ENCODE results near the gene ROMO1. TPM values are rescaled to one million over a fixed set of nuclear protein-coding genes. Genes with fewer than 3 reads are reported as not detected.
"Not testable (repeated sequence)": the region's sequence is repeated elsewhere in the genome, so short reads cannot be mapped to it uniquely, and the experiment has no call there.

Gene ROMO1
- total and polyA plus RNA-seq, 2 of the 8 experiments (the other 6 are each of a cell fraction or from before 2014, with no cell fraction given), result 164 to 702 TPM

GRCh38 chr20:35723275-35723639 is 24.1 kb downstream of the ROMO1 start:
- H3K14ac ChIP-seq (ENCODE audit: insufficient read length); H3K27ac ChIP-seq (ENCODE audit: low read depth, low read length); H2BK120ac ChIP-seq (replicated peaks; ENCODE audit: low read depth, low read length); H2BK15ac ChIP-seq (ENCODE audit: low read length); H2AK5ac ChIP-seq (ENCODE audit: low read depth, low read length); FAIRE-seq; H2BK12ac ChIP-seq (ENCODE audit: low read depth, low read length); H2BK20ac ChIP-seq (ENCODE audit: low read length); H3K4me3 ChIP-seq (ENCODE audit: extremely low read depth in 1 of 4, insufficient read depth in 2 of 4, low read depth in 3 of 4, low read length in 4 of 4); H3K56ac ChIP-seq (replicated peaks; ENCODE audit: insufficient read length, low read depth, low read length); H3K4ac ChIP-seq (replicated peaks; ENCODE audit: insufficient read length, low read depth, low read length); H3K23ac ChIP-seq (ENCODE audit: insufficient read length); H2BK5ac ChIP-seq (ENCODE audit: low read depth, low read length); H3K9ac ChIP-seq (replicated peaks in 1 of 4; ENCODE audit: extremely low read depth in 1 of 4, low read depth in 3 of 4, low read length in 3 of 4); H4K91ac ChIP-seq (replicated peaks; ENCODE audit: insufficient read length, low read length); H4K8ac ChIP-seq (ENCODE audit: extremely low read depth, insufficient read depth, low read length); CTCF ChIA-PET (ENCODE audit: partially characterized antibody); H3K9me3 ChIP-seq (ENCODE audit: insufficient read depth in 2 of 2, low read depth in 1 of 2, low read length in 1 of 2); H2AFZ ChIP-seq (ENCODE audit: low read length); H3K23me2 ChIP-seq (ENCODE audit: low read depth, low read length); H3K18ac ChIP-seq (ENCODE audit: extremely low read depth, low read length); H3K4me1 ChIP-seq (replicated peaks in 1 of 4; ENCODE audit: control insufficient read depth in 3 of 4, insufficient read depth in 4 of 4, low read length in 3 of 4); DNase-seq (ENCODE audit: low read depth in 1 of 2, low spot score in 2 of 2); H3K27me3 ChIP-seq (replicated peaks in 1 of 4; ENCODE audit: control insufficient read depth in 3 of 4, extremely low read depth in 1 of 4, insufficient read depth in 3 of 4, low read length in 3 of 4); H3K4me2 ChIP-seq (ENCODE audit: insufficient read depth in 1 of 2, low read depth in 2 of 2, low read length in 2 of 2); H4K5ac ChIP-seq (ENCODE audit: insufficient read length, low read depth, low read length): not testable (repeated sequence)
- 88% methylated on average over 4 of the region's 4 CpGs; no CpG with 5 or more reads in 1 of the 2 experiments for WGBS, 2 experiments (ENCODE audit: extremely low coverage in 1 of 2, insufficient coverage in 1 of 2, insufficient read length in 1 of 2, insufficient replicate concordance in 2 of 2, low coverage in 1 of 2, low lambda C conversion rate in 2 of 2, missing lambda C conversion rate in 1 of 2)
- peaks cover 12% of the 10 kb centered on the region for H3K79me1 ChIP-seq (ENCODE audit: low read depth, low read length)
- TF ChIP-seq POLR2AphosphoS5 (IDR thresholded peaks at IDR 0.05; ENCODE audit: low read depth, low read length), result 0 out of 2 replicates have a peak, but pooled peaks have one; percentile 10
- H4K20me1 ChIP-seq (replicated peaks in 1 of 2; ENCODE audit: control insufficient read depth in 1 of 2, insufficient read depth in 2 of 2, low read length in 2 of 2), result peaks cover 20% of the 10 kb centered on the region in 2 experiments
- H3K36me3 ChIP-seq (ENCODE audit: control insufficient read depth in 2 of 4, insufficient read depth in 4 of 4, low read length in 3 of 4), result peaks cover 67 to 99% (median 94%) of the 10 kb centered on the region in 4 experiments
- POLR2A ChIA-PET (ENCODE audit: partially characterized antibody), result interaction anchor here (0.9 to 45.3 kb wide), 4 partner anchors 5 to 76 kb away, joined by 3 to 2341 read pairs (median 1172); partner anchors contain the start of genes NFS1, RBM39 and ROMO1
- H3K79me2 ChIP-seq (ENCODE audit: control insufficient read depth in 1 of 2, insufficient read depth in 2 of 2, low read length in 2 of 2), result peaks cover 0 to 89% of the 10 kb centered on the region in 2 experiments; a peak in 2 of 4 replicates
